Stimulated activated CD4-positive, alpha-beta T cell treated with anti-CD3 and anti-CD28 coated beads, Interleukin-15, amount 100 ng/mL, for 48 hours (primary cell): ENCODE results near the gene CRACR2A.
A peak's percentile ranks its signal among the peaks of the same experiment; 100 is the strongest.

ENCODE experiments used
- DNase-seq, 2 donors: peaks; one replicate each; pipeline ENCODE4 v3.0.0-alpha.2; 2020; ENCODE audit warnings: low read depth in 2 of 2

CRACR2A gene

DNA sequence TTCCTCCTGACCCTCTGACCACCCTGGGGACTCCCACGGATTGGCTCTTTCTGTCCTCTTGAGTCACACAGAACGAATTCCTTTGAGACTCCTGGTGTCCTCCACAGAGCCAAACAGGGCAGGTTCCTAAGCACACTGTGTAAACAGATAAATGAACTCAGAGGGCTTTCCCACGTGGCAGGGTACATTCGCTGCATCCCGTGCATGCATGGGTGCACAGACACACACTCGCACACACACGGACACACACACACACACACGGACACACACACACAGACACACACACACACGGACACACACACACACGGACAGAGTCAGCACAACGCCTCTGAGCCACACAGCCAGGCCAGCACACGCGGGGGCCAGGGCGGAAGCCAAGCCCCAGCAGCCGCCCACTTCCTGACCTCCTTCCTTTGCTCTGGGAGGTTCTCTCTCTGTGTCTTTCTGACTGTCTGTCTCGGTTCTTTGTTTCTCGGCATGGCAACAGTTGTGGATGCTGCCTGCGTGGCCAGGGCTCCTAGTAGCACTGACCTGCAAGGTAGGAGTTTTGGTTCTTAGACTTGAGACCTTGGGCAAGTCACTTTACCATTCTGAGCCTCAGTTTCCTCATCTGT is 706 bp downstream of the CRACR2A start:
- peak; percentile 41 to 49 for DNase-seq

- DNase-seq = no peak
These were observed 1.5 kb downstream of the CRACR2A start for GRCh38 chr12:3751151-3752095.

DNA sequence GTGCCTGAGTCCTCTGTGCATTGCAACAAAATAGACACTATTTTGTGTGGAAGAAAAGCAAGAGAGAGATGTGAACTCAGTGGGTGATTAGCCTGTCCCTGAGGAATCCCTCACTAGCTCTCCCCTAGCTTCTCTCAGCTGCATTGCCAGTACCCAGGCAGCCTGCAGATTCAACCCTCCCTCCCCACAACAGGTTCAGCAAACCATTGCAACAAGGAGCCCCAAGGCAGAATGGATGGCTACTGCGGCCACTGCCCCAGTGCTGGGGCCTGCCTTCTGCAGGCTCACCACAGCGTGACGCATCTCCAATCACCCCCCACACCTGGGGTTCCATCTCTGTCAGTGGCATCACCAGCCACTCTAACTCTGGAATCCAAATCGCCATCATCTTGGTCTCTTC is 2.3 kb downstream of the CRACR2A start:
- DNase-seq = no peak

- DNase-seq = no peak
These were observed 4.3 kb downstream of the CRACR2A start for GRCh38 chr12:3748620-3749019.

DNA sequence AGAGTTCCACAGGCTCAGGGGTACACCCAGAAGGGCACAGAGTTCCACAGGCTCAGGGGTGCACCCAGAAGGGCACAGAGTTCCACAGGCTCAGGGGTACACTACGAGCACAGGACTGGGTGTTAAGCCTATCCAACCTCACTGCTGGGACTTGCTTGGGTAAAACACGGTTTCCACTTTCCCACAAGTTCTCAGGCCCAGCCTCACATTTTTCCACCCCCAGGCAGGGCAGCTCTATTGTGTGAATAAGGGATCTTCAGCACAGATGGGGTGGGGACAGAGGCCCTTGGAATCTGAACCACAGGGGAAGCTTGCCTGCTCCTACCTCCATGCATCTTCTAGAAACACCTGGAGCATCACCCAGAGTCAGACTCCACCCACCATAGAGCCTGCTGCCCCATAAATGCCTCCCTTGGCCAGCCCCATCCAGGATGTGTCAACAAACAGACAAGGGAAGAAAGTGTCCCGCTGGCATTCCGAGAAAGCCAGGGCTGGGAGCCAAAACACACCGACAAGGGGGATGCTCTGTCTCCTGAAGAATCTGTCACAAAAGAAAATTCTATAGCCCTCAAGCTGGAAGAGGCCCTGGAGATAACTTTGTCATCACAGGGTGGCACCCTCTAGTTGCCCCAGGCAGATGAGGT is 4.8 kb downstream of the CRACR2A start:
- DNase-seq = no peak

GRCh38 chr12:3747543-3747942 is 5.4 kb downstream of the CRACR2A start:
- no peak for DNase-seq

GRCh38 chr12:3746758-3747157 is 6.2 kb downstream of the CRACR2A start:
- DNase-seq = no peak

DNA sequence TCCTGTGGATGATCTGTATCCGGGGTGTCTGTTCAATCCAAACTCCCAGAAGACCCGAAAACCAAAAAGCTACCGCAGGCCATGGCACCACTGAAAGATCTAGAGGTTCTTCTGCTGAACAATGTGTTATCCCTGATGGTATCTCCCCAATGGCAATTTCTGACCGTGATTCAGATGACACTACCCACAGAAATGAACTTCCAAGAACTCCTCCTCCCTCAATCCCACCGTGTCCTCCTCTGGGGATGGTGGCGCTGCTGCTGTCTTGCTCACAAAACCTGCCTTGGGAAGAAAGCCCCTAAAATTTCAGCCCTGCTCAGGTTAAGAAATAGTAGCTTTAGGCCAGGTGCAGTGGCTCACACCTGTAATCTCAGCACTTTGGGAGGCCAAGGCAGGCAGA is 7.8 kb downstream of the CRACR2A start:
- DNase-seq = no peak

GRCh38 chr12:3744229-3744901 is 8.5 kb downstream of the CRACR2A start:
- no peak for DNase-seq

- DNase-seq = no peak
These were observed 9.1 kb downstream of the CRACR2A start for GRCh38 chr12:3743803-3744202.

DNA sequence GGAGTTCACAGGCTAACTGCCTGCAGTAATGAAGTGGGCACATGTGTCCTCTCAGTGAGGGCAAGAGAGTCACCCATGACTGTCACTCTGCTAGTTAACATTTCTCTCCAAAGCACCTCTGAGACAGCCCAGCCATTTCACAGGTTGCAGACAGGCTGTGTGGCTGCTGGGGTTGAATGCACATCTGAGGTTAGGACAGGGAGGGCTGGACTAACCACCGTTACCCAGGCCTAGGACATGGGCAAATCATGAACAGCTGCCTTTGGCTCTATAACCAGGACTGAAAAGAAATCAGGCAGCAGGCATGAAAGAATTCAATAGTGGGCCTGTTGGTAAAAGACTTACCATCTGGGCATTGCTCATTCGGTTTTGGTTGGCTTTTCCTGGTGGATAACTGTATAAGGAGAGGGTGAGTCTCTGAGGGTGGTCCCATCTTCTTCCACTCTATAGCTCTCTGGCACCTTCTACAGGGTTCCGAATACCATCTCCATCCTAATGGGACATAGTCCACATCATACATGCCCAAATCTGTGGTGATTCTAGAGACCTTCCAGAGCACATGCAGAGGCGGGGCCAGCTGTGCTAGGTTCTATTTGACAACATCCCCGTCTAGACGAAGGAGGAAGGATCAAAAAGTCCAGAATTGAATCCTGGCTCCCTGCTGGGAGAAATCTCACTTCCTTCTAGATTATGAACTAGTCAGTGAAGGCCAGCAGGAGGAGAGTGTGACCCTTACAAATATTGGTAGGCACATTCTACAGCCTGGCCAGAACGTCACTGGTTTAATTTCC is 10.8 kb downstream of the CRACR2A start:
- DNase-seq = no peak

DNA sequence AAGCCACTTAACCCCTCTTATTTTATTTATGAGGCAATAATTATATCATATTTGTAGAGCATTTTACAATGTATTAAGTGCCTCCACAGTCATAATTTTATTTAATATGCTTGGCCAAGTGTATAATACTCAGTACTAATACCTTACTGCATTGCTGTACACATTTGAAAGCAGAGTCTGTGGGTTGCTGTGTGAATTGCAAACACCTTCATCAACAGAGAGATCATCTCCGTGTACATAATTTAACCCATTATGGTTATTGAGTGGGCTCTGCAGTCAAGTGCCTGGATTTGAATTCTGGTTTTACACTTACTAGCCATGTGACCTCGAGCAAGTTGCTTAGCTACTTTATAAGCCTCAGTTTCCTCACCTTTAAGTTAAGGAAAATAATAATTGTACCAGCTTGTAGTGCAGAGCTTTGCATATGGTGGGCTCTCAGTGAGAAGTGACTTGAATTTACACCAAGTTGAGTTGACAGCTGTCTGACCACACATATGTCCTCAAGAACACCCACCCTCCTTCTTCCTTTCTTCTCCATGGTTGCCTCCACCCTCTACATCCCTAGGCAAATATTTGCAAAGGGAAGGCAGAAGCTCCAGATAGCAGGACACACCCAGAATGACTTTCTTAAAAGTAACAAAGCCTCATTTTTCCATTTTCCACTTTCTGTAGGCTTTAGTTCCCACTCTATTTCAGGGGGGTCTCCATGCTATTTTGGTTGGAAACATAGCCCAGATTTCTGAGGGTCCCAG is 12.3 kb downstream of the CRACR2A start:
- DNase-seq = no peak

- DNase-seq = no peak
These were observed 17.5 kb downstream of the CRACR2A start for GRCh38 chr12:3735432-3735831.

GRCh38 chr12:3732901-3733300 is 20.0 kb downstream of the CRACR2A start:
- no peak for DNase-seq

GRCh38 chr12:3730111-3730510 is 22.8 kb downstream of the CRACR2A start:
- DNase-seq = no peak

GRCh38 chr12:3728686-3729085 is 24.2 kb downstream of the CRACR2A start:
- no peak for DNase-seq

DNA sequence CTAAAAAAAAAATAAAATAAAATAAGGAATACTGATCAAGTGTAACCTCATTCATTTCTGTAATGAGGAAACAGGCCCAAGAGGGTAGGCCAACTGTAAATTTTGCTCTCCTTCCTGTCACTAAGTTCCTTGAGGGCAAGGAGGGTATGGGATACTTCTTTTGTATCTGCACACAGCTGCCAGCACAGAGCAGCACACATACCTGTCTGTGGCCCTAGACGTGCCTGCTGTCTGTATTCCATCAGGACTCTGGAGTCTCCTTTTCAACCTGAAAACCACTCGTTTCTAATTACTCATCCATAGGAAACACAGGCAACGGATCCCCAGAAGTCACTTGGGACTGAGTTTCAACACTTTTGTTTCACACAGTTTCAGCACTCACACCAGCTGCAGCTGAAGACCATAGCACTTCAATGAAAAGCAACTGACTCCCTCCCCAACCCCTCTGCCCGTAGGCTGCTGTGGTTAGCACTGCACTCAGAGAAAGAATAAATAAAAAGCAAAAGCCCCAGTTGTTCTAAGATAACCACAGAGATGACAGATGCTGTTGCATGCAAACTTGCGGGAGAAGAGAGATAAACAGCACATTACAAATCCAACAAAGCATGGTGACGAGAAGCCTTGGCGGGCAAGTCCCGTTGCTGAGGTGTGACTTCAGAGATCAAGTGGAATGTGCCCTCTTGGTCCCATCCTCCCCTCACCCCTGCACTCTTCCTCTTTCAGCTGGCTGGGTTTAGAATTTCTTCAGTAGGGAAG is 24.9 kb downstream of the CRACR2A start:
- DNase-seq = no peak

DNA sequence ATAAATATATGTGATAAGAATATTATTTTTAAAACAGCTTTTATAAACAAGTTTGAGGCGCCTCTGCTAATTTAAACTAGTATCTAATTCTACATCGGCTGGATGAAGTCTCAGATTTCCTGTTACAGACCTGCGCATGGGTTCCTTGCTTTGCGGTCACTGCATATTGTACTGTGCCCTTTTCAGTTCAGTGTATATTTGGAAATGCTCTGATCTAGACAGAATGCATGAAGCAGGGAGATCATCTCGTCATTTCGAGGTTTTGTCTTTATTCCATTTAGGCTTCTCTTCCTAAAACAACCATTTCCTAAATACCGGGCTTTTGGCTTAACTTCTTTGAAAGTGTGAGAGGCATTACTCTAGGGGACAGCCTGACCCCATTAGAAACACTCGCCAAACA is 25.6 kb downstream of the CRACR2A start:
- DNase-seq = no peak

DNA sequence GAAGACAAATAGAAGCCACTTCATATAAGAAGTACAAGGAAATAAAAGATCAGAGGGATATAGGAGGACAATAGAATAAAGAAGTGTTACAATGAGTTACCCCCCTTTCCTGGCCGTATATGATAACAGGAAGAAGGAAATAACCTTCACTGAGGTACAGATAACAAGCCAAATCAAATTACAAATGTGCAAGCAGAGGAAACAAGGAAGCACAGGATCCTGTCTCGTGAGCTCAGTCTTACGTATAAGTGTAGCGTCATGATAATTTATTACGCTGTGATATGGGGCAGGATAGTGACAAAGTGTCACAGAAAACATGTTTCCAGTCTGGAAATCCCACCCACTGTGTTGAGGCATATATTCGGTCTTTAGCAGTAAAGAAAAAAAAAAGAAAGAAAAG is 26.5 kb downstream of the CRACR2A start:
- no peak for DNase-seq
